Kidney tubule cell (primary cell): ENCODE results near the gene RBMS3.
"Not testable (repeated sequence)": the region's sequence is repeated elsewhere in the genome, so short reads cannot be mapped to it uniquely, and the experiment has no call there.

Experiments used
- DNase-seq: peaks from one replicate; pipeline ENCODE4 v3.0.0-alpha.2; 2018; ENCODE audit warnings: low spot score

Gene RBMS3

DNA sequence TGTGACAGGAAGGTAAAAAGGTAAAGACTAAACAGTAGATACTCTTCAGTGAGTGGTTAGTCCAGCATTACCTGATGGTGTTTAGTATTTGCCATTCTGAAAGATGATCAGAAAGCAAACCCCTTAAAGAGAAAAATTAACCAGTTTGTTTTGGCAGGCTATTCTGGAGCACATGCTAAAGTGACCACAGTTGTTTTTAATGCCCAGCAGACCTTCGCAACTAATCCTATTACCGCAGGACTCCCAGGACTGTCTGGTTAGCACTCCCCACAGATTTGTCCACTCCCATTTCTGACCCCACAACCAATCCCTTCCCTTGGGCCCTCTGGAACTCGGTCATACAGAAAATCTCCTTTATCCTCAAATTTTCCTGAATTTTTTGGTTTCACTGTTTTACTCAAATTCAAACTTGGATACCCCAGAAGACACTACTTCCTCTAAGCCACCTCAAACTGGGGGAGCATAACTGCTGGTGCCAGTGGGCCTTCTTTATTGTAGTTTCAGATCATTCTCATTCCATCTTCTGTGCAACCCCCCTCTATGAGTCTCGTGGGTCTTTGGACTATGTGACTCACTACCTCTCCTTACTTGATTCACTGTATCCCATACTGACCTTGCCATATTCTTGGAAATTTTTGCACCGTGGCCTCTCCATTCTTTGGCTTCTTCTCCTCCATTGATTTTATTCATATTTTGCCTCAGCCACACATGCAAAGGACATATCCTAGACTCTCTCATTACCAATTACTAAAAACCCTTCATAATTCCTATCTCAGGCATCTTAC lies 104.4 kb downstream of the RBMS3 start:
- DNase-seq, result peak; percentile 4

DNA sequence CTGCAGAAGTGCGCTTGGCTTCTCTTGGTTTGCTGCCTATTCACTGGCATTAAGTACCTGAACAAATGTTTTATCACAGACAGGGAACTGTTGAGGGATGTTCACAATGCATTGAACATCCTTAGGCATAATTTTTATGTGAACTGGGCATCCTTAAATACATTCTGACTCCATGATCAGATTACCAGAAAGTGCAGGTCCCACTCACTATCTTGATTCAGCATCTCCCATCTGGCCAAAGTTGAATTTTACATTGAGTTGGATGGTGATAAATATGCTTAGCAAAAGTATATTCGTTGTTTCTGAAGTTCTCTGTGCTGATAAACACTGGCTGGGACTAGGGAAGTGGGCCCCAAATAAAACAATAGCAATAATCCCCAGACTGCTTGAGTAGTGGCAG lies 108.5 kb downstream of the RBMS3 start:
- DNase-seq, result no peak

GRCh38 chr3:29392625-29393388 lies 111.9 kb downstream of the RBMS3 start:
- no peak for DNase-seq

- DNase-seq, result not testable (repeated sequence)
Observed at GRCh38 chr3:29393946-29394345, 113.1 kb downstream of the RBMS3 start.

- DNase-seq, result no peak
Observed at GRCh38 chr3:29397406-29397805, 116.5 kb downstream of the RBMS3 start.

DNA sequence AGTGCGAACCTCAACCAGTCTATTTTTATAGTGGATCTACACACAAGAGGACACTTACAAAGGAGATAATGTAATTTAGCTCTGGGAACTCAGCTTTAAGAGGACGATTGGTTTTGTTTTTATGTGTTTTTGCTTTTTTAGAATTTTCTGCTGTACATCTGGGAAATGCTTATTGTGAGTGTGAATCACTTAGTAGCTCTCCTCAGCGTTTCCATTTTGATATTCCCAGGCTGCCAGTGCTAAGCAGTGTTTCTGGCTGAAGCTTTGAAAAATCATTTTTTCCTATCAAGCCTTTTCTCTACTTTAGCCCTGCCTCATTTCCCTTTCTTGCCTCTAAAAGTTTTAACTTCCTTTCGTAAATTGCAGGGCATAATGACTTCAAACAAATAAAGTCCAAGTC lies 117.9 kb downstream of the RBMS3 start:
- no peak for DNase-seq

DNA sequence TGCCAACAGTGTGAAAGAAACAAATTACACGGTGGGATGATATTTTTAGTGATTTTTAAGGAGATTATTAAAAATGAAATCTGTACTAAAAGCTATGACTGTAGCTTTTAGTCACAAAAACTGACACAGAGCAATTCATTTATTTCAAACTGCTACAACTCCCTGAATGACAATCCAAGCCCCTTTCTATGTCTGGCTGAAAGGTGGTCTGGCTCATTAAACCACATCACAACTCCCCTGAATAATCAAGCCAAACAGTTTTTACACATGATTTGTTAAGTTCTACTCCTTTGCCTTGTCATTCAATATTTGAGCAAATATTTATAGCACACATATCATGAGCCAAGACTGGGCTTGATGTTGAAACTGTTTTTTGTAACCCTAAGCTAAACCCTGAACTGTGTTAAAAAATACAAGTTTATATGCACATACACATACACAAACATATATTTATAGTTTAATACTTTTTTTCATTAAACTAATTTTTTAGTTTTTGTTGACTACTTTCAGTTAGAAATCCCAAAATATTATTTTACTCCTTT lies 125.5 kb downstream of the RBMS3 start:
- DNase-seq, result no peak

GRCh38 chr3:29408676-29409075 lies 127.8 kb downstream of the RBMS3 start:
- DNase-seq, result no peak

DNA sequence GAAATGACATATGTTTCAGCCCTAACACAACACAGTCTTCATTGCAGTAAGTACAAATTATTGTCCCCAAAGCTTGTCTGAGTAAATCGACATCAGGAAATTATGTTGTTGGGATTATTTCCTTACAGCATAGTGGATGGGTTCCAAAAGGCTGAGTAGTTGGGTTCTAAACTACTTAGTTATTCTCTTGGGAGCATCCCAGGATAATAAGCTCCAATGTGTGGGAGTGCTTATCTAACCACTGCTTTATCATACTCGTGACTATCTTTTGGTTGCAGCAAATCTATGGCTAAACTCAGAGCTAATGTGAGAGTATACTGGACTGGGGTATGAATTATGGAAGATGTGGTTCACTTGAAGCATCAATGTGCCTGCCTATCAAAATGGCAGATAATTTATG lies 128.5 kb downstream of the RBMS3 start:
- no peak for DNase-seq

DNA sequence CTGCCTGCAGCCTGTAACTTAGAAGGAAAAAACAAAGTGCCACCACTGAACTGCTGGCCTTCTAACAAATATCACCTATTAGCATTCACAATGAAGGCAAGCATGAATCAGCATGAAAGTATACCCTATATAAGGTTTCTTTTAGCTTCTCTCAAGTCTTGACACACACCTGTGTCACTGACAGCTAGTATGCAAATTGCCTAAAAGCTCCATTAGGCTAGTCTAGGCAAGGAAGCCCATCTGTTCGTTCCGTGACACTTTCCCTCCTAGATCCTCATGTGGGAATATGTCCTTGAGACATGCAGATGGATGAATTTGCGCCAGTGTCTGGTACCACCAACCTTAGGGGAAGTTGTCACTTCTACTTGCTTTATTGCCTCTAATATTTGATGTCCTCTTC lies 129.3 kb downstream of the RBMS3 start:
- no peak for DNase-seq

GRCh38 chr3:29410660-29411405 lies 130.0 kb downstream of the RBMS3 start:
- no peak for DNase-seq

GRCh38 chr3:29412110-29412509 lies 131.2 kb downstream of the RBMS3 start:
- no peak for DNase-seq

DNA sequence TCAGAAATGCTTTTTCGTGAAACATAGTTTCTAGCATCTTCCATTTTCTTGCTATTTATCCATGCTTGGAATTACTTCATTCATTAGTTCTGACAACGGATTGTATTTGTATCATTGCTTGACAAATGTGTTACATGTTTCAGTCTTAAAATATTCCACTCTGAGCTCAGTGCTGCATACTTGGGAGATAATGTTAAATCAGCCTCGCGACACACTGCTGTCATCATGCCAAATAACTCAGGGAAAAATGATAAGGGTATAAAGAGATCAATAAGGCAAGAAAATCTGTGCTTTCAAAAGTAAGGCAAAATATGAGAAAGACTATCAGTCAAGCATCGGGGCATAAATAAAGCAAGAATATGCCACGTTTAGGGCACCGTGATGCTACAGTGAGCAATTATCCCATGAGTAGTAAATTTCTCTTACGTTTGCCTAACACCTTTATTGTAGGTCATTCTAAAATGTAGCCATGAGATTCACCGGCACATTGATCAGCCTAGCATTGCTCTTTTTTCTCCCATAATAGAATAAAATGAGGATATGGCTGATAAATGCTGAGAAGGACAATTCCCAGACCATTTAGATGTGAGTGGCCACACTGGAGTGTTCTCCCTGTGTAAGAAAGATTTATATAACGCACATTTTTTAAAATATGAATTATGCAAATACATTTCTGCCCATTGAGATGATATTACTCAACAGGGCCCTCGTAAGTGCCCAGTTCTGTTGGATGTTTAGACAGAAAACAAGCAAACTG lies 133.8 kb downstream of the RBMS3 start:
- no peak for DNase-seq

GRCh38 chr3:29415482-29416223 lies 134.8 kb downstream of the RBMS3 start:
- DNase-seq, result no peak

GRCh38 chr3:29416514-29416913 lies 135.6 kb downstream of the RBMS3 start:
- DNase-seq, result no peak

DNA sequence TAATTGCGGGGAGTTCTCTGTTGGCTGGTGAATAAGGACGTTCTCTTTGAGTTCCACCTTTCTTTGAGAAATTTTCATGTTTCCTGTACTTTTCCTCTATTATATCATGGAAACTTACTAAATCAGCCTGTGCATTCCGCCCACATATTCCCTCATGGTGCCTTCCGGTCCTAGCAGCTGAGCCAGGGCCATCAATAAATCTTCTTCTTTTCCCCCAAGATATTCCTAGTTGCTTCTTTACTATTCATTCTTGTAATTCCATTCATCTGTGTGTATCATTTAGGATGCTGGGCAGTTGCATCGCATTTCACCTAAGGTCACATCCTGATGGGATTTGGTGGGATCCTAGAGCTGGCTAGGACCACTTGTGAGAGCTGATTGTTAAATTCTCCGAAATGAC lies 139.2 kb downstream of the RBMS3 start:
- no peak for DNase-seq

DNA sequence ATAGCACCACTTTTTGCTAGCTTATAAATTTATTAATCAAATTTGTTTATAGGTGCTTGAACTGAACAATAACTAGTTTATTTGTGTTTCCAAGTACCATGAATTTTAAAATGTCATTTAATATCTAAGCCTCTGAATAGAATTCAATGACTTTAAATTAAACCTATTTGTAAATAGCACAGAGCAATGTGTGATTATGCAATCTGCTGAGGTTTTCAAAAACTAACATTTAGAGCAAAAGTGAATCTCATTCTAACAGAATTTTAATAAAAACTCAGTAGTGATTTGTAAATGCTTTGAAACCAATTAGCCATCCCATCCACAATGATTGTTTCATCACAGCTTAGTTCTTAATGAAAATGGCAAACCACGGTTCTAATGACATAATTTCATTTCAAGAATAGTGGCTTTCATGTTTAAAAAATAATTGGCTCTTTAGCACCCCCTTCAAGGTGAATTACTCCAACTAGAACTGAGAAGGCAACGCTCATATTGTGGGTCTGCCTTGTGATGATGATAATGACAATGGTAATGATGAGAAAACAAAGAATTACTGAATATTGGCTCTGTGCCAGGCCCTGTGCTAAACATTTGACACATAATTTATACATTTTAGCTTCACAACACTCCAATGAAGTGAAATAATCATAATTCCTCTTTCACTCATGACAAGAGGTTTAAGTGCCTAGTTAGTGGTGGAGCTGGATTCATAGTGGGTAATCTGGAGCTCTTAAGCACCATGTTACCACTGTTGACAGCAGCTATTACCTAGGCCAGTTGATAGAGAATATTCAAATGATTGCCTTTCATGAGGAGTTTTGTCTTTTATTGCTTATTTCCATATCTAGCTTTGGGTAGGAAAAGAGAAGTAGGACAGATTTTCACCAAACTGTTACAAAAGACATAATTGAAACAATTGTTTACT lies 145.7 kb downstream of the RBMS3 start:
- no peak for DNase-seq

DNA sequence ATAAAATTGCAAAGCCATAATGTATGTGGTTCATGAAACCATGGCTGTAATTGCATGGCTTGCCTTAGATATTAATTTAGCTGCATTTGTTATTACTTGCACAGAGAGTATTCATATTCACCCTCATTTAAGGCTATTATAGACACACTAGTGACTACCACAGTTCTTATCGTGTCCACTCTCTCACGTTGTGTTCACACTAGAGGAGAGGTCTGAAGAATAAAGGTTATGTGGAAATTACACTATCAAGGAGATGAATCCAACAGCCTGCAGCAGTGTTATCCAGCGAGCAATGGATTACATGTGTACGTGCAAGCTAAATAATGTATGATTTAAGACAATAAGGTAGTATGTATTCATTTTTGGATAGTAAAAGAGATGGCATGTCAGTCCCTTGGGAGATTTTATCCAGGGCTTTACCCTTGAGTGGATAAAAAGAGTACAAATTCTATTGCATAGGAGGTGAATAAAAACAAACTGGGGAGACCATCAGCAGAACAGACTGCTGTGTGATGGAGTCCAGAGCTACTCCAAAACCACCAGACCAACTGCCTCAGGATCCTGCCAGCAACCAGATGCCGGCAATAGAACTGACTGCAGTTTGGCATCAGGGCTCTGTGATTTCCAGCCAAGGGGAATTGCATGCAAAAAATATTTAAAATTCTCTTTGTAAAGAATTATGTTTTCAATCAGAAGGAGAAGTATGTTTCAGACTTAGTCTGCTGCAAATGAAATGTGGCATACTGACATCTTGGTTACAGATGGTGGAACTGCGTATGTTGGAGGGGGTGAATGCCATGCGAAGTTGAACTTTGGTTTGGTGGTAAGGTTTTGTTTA lies 146.6 kb downstream of the RBMS3 start:
- DNase-seq, result no peak

- no peak for DNase-seq
Observed at GRCh38 chr3:29429055-29429679, 148.3 kb downstream of the RBMS3 start.
